ENCODE measurements around the gene NUS1.
A peak's percentile ranks its signal among the peaks of the same experiment; 100 is the strongest.
"Not testable (repeated sequence)": the region's sequence is repeated elsewhere in the genome, so short reads cannot be mapped to it uniquely, and the experiment has no call there.

The NUS1 gene

DNA sequence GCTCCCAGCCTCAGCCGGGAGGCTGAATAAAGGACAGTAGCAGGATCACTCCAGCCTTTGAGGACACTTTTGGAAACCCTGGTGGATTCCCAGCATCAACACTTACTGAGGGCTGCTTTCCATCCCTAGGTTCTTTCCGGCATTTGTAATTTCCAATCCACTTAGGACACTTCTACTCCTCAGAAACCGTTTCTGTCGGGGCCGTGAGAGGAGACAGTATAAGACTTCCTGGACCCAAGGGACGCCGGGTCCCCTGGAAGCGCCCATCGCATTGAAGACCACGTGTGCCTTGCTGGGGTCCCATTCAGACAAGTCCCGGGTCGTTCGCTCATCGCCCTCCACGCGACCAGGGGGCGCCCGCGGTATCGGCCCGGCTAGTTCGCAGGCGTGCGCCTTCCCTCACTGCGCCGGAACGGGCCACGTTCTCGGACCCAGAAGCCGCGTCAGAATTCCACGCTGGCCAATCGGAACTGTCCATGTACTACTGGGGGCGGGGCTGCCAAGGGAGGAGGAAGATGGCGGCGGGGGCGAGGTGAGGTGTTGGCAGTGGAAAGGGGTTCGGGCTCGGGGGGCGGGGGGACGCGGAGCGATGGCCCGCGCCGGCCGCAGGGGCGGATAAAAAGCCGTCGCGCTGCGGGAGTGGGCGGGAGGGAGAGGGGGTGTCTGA lies at the start of gene NUS1:
Gene NUS1, plus strand, starts transcription at position 479 of the 667 bp plus-strand sequence. CDS start 202 bp downstream, outside the sequence.
- H3K27me3 Mint-ChIP-seq: no peaks in the 10 kb centered on the region
- intact Hi-C loops (cut with micrococcal nuclease): loop anchor here (5.0 to 10.0 kb wide), 3 partner anchors 73 to 190 kb away; partner anchors contain the start of genes DCBLD1 and GOPC
- H3K36me3 Mint-ChIP-seq (ENCODE audit: low read depth): peaks cover 16% of the 10 kb centered on the region
- H3K9me3 Mint-ChIP-seq: no peaks in the 10 kb centered on the region
- H3K4me3 Mint-ChIP-seq: peak within 1 kb of the TSS; percentile 86
- H3K4me1 Mint-ChIP-seq (ENCODE audit: low read depth): peaks cover 40% of the 10 kb centered on the region
- peak within 1 kb of the TSS; percentile 68 for H3K27ac Mint-ChIP-seq

DNA sequence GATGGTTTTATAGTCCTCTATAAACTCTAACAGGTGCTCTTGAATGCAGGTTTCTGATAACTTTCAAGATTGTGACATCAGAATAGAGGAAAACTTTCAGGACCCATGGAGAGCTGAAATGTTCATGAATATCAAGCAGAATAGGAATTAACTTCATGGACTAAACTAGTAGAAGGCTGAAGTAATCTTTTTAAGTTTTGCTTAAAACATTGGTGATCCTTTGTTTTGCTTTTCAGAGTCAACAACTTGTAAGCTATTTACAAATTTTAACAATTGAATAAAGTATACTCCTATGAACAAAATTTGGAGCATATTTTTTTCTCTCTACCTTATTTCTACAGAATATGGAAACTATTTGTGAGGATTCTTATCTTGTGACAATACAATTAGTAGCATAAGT lies 47.7 kb upstream of the NUS1 start:
- intact Hi-C loops (cut with micrococcal nuclease): no loop called here
- Mint-ChIP-seq H3K4me3 (no peak overlapping the region), H3K9me3 (peaks cover 31% of the 10 kb centered on the region)

DNA sequence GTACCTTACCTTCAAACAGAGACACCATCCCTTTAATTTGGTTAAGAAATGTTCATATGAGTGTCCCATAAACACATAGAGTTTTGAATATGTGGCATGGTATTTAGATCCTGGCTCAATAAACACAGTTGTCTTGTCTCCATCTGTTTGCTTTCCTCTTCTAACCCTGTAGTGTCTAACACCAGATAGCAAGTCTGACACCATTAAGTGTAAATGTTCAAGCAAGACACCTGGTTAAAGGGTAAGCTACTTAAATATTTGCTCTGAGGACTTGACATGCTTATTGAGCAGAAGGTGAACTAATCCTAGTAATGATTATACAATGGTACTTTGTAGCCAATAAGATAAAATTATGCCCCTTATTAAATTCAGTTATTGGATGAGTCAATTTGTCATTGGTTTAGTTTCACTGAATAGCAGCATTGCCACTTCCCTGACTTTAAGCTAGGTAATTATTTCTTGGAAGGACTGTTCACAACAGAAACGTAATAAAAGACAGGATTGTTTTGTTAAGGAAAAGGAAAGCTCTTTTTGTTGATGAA lies 46.1 kb upstream of the NUS1 start:
- intact Hi-C loops (cut with micrococcal nuclease): no loop called here
- no peaks in the 10 kb centered on the region for H3K4me1 Mint-ChIP-seq (ENCODE audit: low read depth)
- no peaks in the 10 kb centered on the region for H3K36me3 Mint-ChIP-seq (ENCODE audit: low read depth)
- H3K27ac Mint-ChIP-seq: no peak overlapping the region
- no peaks in the 10 kb centered on the region for H3K27me3 Mint-ChIP-seq
- no peak overlapping the region for H3K4me3 Mint-ChIP-seq
- peaks cover 23% of the 10 kb centered on the region for H3K9me3 Mint-ChIP-seq

More for the DNA sequence above, 47.7 kb upstream of the NUS1 start:
- no peaks in the 10 kb centered on the region for H3K27me3 Mint-ChIP-seq
- no peaks in the 10 kb centered on the region for H3K36me3 Mint-ChIP-seq (ENCODE audit: low read depth)
- H3K4me1 Mint-ChIP-seq (ENCODE audit: low read depth): no peaks in the 10 kb centered on the region
- no peak overlapping the region for H3K27ac Mint-ChIP-seq

GRCh38 chr6:117637770-117638169 lies 37.5 kb upstream of the NUS1 start:
- H3K27me3 Mint-ChIP-seq: no peaks in the 10 kb centered on the region
- intact Hi-C loops (cut with micrococcal nuclease): no loop called here
- H3K9me3 Mint-ChIP-seq: peaks cover 15% of the 10 kb centered on the region
- no peak overlapping the region for H3K4me3 Mint-ChIP-seq
- H3K36me3 Mint-ChIP-seq (ENCODE audit: low read depth): no peaks in the 10 kb centered on the region
- H3K4me1 Mint-ChIP-seq (ENCODE audit: low read depth): no peaks in the 10 kb centered on the region
- H3K27ac Mint-ChIP-seq: no peak overlapping the region

GRCh38 chr6:117642976-117643375 lies 32.3 kb upstream of the NUS1 start:
- Mint-ChIP-seq H3K36me3 (ENCODE audit: low read depth) (no peaks in the 10 kb centered on the region), H3K9me3 (peaks cover 9% of the 10 kb centered on the region), H3K27ac (no peak overlapping the region), H3K4me1 (ENCODE audit: low read depth) (no peaks in the 10 kb centered on the region), H3K27me3 (no peaks in the 10 kb centered on the region), H3K4me3 (no peak overlapping the region)
- intact Hi-C loops (cut with micrococcal nuclease): no loop called here

GRCh38 chr6:117651984-117652383 lies 23.3 kb upstream of the NUS1 start:
- intact Hi-C loops (cut with micrococcal nuclease); H3K4me3 Mint-ChIP-seq; H3K4me1 Mint-ChIP-seq (ENCODE audit: low read depth); H3K9me3 Mint-ChIP-seq; H3K27me3 Mint-ChIP-seq; H3K27ac Mint-ChIP-seq; H3K36me3 Mint-ChIP-seq (ENCODE audit: low read depth): not testable (repeated sequence)

GRCh38 chr6:117653949-117654348 lies 21.3 kb upstream of the NUS1 start:
- H3K27ac Mint-ChIP-seq: no peak overlapping the region
- intact Hi-C loops (cut with micrococcal nuclease): no loop called here
- H3K4me1 Mint-ChIP-seq (ENCODE audit: low read depth): no peaks in the 10 kb centered on the region
- H3K4me3 Mint-ChIP-seq: no peak overlapping the region
- no peaks in the 10 kb centered on the region for H3K36me3 Mint-ChIP-seq (ENCODE audit: low read depth)
- H3K9me3 Mint-ChIP-seq: no peaks in the 10 kb centered on the region
- no peaks in the 10 kb centered on the region for H3K27me3 Mint-ChIP-seq

DNA sequence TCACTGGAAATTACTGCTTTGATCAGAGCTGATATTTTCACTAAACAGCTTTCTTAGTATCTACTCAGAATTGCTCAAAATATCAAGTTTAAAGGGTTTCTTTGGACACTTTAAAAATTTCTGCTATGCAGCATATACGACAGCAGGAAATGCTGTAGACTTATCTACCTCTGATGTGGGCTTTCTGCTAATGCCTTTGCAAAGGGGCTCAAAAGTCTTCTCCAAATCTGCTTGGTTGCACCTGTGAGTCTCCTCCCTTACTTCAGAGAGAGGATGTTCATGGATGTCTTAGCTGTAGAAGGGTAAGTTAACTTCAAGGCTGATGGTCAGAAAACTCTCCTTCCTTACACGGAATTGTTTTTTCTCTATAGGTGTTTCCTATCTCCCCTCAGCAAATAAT lies 19.9 kb upstream of the NUS1 start:
- no peaks in the 10 kb centered on the region for H3K36me3 Mint-ChIP-seq (ENCODE audit: low read depth)
- no peaks in the 10 kb centered on the region for H3K9me3 Mint-ChIP-seq
- no peaks in the 10 kb centered on the region for H3K27me3 Mint-ChIP-seq
- no peaks in the 10 kb centered on the region for H3K4me1 Mint-ChIP-seq (ENCODE audit: low read depth)
- no peak overlapping the region for H3K27ac Mint-ChIP-seq
- intact Hi-C loops (cut with micrococcal nuclease): no loop called here
- H3K4me3 Mint-ChIP-seq: no peak overlapping the region

DNA sequence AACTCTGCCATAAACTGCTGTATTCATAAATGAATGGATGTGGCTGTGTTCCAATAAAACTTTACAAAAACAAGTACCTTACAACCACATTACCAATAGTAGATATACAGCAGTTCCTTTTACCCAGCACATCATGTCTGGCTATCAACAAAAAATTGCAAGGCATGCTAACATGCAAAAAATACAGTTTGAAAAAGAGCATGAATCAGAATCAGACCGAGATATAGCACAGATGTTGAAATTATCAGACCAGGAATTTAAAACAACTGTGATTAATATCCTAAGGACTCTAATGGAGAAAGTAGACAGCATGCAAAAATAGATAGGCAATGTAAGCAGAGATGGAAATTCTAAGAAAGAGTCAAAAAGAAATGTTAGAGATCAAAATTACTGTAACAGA lies 8.4 kb upstream of the NUS1 start:
- Mint-ChIP-seq H3K36me3 (ENCODE audit: low read depth) (no peaks in the 10 kb centered on the region), H3K4me3 (no peak overlapping the region), H3K4me1 (ENCODE audit: low read depth) (no peaks in the 10 kb centered on the region), H3K27ac (no peak overlapping the region), H3K27me3 (no peaks in the 10 kb centered on the region), H3K9me3 (no peaks in the 10 kb centered on the region)
- intact Hi-C loops (cut with micrococcal nuclease): no loop called here

- Mint-ChIP-seq H3K4me1 (ENCODE audit: low read depth) (no peaks in the 10 kb centered on the region), H3K4me3 (no peak overlapping the region), H3K27ac (no peak overlapping the region), H3K27me3 (no peaks in the 10 kb centered on the region), H3K9me3 (no peaks in the 10 kb centered on the region), H3K36me3 (ENCODE audit: low read depth) (no peaks in the 10 kb centered on the region)
- intact Hi-C loops (cut with micrococcal nuclease): no loop called here
Measured at GRCh38 chr6:117668736-117669135, 6.5 kb upstream of the NUS1 start.

GRCh38 chr6:117674503-117674902 lies 766 bp upstream of the NUS1 start:
- Mint-ChIP-seq H3K4me1 (ENCODE audit: low read depth) (peaks cover 34% of the 10 kb centered on the region), H3K4me3 (no peak overlapping the region), H3K27ac (no peak overlapping the region), H3K36me3 (ENCODE audit: low read depth) (peaks cover 9% of the 10 kb centered on the region), H3K9me3 (no peaks in the 10 kb centered on the region), H3K27me3 (no peaks in the 10 kb centered on the region)
- intact Hi-C loops (cut with micrococcal nuclease): loop anchor here (10.0 kb wide), 2 partner anchors 100 to 190 kb away; partner anchors contain the start of gene DCBLD1

DNA sequence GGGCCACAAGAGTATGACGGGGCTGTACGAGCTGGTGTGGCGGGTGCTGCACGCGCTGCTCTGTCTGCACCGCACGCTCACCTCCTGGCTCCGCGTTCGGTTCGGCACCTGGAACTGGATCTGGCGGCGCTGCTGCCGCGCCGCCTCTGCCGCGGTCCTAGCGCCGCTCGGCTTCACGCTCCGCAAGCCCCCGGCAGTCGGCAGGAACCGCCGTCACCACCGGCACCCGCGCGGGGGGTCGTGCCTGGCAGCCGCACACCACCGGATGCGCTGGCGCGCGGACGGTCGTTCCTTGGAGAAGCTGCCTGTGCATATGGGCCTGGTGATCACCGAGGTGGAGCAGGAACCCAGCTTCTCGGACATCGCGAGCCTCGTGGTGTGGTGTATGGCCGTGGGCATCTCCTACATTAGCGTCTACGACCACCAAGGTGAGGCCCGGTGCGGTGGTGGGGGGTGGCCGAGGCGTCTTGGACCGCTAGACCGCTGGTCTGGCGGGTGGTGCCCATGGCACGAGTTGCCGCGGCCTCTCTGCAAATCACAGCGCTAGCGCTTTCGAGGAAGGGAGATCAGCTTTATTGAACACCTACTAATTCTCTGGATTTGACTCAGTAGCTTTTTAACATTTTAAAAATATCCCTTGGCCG lies 511 bp downstream of the NUS1 start:
- H3K27me3 Mint-ChIP-seq, H3K9me3 Mint-ChIP-seq: not testable (repeated sequence)
- Mint-ChIP-seq H3K4me1 (ENCODE audit: low read depth) (peaks cover 47% of the 10 kb centered on the region), H3K27ac (peak overlapping the region; percentile 68), H3K4me3 (peak overlapping the region; percentile 86), H3K36me3 (ENCODE audit: low read depth) (peaks cover 18% of the 10 kb centered on the region)
- intact Hi-C loops (cut with micrococcal nuclease): loop anchor here (5.0 to 10.0 kb wide), 3 partner anchors 73 to 191 kb away; partner anchors contain the start of genes DCBLD1 and GOPC

DNA sequence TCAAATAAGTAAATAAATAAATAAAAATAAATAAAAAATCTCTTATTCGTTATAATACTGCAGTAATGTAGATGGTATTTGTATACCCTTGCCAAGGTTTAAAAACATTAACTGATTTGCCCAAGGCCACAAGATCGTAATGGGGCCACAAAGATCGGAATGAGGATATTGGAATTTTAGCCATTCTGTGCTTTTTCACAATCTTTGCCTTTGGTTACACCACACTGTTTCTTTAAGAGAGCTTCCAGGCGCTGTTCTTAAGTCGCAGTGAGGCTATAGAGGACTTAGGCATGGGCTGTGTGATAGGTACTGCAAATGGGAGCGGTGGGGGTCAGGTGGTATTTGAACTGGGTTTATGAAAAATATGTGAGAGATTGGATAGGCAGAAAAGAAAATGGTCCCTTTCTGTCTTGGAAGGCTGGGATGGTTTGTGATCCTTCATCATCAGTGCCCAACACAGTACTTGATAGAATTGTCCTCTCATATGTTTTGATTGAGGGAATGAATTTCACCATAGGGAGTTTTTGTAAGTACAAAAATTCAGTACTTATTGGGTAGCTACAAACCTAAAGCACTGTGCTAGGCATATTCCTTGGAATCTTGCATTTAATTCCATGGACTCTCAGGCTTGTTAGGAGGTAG lies 1.4 kb downstream of the NUS1 start:
- Mint-ChIP-seq H3K4me3 (peak overlapping the region; percentile 86), H3K36me3 (ENCODE audit: low read depth) (peaks cover 18% of the 10 kb centered on the region), H3K9me3 (no peaks in the 10 kb centered on the region), H3K27ac (peak overlapping the region; percentile 68), H3K27me3 (no peaks in the 10 kb centered on the region), H3K4me1 (ENCODE audit: low read depth) (peaks cover 56% of the 10 kb centered on the region)
- intact Hi-C loops (cut with micrococcal nuclease): loop anchor here (5.0 to 10.0 kb wide), 3 partner anchors 74 to 192 kb away; partner anchors contain the start of genes DCBLD1 and GOPC
